Fibroblast of skin of scalp (primary cell): ENCODE results near the gene TRIM71.
"Not testable (repeated sequence)": the region's sequence is repeated elsewhere in the genome, so short reads cannot be mapped to it uniquely, and the experiment has no call there.

Experiments
- DNase-seq: peaks from one replicate; pipeline ENCODE4 v3.0.0-alpha.2; 2013

Gene TRIM71

DNA sequence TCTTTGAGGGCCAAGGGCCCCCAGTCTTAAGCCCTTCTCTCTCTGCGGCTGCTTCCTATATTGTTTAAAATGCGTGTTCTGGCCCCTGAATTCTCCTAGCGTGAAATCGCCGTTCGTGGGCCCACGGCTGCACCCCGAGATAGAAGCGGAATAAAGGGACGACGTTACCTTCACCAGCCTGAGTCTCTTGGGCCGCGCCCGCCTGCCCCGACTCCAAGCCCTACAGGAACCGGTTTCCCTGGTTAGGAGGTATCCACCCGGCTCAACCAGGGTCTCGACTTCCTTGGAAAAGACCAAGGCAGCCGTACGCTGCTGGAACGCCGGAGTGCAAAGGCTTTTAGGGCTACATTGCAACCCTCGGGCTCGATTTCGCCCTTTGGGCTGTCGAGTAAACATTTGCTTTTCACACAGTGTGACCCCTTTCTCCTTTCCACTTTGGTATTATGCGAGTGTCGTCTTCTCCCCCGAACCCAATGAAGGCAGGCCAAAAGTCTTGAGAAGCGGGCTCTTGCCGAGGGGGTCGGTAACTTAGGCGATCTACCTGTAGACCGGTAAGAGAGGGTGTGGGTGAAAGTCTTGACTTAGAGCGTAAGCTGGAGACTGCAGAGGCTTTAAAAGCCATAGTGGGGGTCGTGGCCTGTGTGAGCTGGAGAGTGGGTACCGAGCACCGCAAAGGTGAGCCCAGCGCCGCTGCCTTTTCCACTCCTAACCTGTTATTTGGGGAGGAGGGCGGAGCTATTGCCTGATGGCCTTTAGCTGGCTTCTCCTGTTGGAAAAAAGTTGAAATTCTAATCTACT, 2.0 kb downstream of the TRIM71 start:
- no peak for DNase-seq

- DNase-seq, result no peak
Measured at GRCh38 chr3:32820430-32820829, 2.6 kb downstream of the TRIM71 start.

- no peak for DNase-seq
Measured at GRCh38 chr3:32820971-32821685, 3.3 kb downstream of the TRIM71 start.

GRCh38 chr3:32821686-32822296, 4.0 kb downstream of the TRIM71 start:
- no peak for DNase-seq

GRCh38 chr3:32822609-32823498, 5.1 kb downstream of the TRIM71 start:
- DNase-seq, result no peak

- DNase-seq, result not testable (repeated sequence)
Measured at GRCh38 chr3:32823641-32824184, 5.9 kb downstream of the TRIM71 start.

DNA sequence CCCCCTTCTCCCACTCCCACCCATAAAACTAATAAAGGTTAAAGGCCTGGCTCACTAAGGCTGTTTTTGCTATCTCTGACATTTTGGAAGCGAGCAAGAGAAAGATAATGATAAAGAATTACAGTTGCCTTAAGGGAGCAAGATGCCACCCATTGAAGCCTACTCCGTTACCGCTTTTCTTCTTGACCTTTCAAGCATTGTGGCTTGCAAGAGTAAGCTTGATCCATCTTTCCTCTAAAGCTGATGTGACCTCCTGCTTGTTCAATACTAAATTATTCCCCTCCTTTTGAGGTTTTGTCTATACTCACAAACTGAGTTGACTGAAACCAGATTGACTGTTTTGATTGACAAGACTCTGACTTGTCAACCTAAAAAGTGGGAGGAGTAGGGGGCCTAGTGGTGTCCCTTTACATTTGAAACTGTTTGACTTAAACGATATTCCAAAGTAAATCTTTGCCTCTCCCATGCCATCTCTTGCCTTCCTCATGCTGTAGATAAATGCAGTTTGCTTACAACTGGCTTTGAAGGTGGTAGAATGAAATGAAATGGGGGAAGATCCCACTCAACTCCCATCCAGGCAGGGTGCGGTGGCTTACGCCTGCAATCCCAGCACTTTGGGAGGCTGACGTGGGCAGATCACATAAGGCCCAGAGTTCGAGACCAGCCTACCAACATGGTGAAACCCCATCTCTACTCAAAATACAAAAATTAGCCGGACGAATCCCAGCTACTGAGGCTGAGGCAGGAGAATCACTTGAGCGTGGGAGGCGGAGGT, 8.0 kb downstream of the TRIM71 start:
- DNase-seq, result no peak

GRCh38 chr3:32831062-32831461, 13.3 kb downstream of the TRIM71 start:
- DNase-seq, result no peak

DNA sequence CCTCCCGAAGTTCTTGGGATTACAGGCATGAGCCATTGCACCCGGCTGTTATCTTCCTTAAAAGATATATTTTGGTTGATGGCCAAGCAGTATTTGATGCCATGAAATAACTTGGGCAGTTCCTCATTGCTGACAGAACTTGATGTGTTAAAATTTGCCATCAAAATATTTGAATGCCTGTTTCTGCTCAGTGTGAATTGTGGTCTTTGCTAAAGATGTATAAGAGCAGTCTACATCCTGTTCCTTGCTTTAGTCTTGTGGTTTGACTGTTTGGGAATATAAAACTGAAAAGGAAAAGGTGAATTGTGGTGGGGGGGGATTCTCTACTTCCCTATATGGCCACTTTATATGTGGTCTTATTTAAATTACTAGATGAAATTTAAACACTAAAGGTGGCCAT, 14.0 kb downstream of the TRIM71 start:
- DNase-seq, result no peak

- no peak for DNase-seq
Measured at GRCh38 chr3:32832193-32832592, 14.4 kb downstream of the TRIM71 start.

DNA sequence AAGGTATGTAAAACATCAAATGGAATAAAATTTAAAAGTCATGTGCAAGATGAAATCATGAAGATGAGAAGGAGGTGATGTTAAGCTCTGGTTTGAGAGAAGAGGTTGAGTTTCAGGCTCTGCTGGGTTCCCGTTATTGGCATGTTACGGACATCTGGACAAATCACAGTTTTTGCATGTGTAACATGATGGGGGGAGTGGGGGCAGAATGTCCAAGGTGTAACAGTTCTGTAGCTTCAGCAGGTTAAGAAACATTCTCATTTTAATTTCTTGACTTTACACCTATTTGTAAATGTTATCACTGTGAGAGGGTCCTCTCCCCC, 17.2 kb downstream of the TRIM71 start:
- no peak for DNase-seq

DNA sequence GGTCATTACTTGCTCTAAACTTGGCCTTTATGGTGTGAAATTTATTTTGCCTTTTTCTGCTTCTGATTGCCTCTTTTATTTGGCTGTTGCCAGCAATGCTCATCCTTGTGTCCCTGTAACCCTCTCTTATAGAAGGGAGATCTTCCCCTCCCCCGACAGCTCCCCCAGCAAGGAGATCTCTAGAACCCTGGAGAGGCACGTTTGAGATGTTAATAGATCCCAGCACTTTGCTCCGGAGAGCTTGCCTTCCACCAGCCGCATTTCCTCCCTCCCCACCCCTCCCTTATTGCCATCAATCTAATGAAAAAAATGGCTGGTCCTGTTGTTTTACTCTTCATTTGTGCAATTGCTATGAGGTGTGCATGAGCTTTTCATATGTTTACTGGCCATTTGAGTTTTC, 18.2 kb downstream of the TRIM71 start:
- no peak for DNase-seq

DNA sequence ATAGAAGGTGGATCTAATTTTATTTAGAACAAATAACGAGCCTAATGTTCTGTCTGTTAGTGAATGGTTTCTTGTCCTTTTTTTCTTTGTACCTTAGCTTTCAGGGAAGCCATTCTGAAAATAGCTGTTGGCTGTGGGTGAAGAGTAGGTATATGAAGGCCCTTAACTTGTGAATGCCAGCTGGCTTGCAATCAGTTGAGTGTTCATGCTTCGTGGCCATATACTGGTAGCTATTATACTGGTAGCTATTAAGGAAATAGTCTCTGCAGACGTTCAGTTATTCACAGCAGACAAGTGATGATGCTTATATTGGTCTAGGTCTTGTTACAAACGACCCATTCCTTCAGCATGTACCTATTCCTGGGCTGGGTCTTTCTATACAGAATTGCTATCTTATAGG, 18.8 kb downstream of the TRIM71 start:
- no peak for DNase-seq

DNA sequence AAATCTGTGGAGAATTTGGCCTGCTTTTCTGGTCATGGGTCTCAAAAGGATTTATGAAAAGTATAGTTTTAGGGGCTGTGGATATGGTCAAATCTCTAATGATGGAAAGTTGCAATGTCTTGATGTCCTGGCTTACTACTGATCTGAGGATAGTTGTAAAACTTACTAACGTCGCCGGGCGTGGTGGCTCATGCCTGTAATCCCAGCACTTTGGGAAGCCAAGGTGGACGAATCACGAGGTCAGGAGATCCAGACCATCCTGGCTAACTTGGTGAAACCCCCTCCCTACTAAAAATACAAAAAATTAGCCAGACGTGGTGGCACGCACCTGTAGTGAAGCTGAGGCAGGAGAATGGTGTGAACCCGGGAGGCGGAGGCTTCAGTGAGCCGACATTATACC, 19.6 kb downstream of the TRIM71 start:
- no peak for DNase-seq

GRCh38 chr3:32837789-32838188, 20.0 kb downstream of the TRIM71 start:
- no peak for DNase-seq

GRCh38 chr3:32839714-32840085, 21.9 kb downstream of the TRIM71 start:
- DNase-seq, result no peak

DNA sequence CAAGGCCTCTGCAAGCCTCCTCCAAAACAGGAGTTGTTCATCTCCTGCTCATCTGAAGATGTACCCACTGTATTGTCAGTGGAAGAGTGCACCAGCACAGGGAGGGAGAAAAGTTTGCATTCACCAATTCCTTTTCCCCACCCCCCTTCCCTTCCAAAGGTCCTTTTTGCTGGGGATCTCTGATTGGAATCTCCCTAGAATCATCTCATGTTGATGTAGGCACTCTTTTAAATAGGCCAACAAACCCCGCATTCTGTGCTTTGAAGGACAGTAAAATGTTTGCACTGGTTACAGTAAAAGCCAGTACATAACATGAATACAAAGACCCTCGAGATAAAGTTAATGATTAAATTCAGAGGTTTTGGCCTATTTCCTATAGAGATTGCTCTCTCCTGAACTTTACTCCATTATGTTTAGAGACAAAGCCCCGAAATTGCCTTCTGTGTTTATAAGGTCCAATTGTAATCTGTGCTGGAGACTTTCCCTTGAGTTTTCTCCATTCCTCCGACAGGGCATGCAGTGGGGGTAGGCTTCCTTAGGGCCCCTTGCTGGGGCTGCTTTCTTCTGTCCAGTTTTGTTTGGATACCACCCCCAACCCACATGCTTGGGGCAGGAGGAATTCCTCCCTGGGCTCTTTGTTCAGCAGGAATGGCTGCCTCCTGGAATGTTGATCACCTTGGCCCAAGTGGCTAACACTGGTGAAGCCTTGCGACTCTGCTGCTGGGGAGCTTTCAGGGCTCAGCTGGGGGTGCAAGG, 22.5 kb downstream of the TRIM71 start:
- no peak for DNase-seq

DNA sequence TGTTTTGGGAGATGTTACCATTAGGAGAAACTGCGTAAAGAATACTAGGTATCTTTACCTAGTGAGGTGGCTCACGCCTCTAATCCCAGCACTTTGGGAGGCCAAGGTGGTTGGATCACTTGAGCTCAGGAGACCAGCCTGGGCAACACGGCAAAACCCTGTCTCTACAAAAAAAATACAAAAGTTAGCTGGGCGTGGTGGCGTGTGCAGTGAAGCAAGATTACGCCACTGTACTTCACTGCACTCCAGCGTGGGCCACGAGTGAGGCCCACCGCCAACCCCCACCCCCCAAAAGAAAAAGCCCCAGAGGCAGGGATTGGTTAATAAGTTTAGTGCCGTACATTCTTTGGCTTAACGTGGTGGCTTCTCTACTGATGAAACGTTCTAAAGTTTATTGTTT, 23.5 kb downstream of the TRIM71 start:
- no peak for DNase-seq

- DNase-seq, result no peak
Measured at GRCh38 chr3:32841867-32842470, 24.2 kb downstream of the TRIM71 start.

GRCh38 chr3:32842531-32842931, 24.7 kb downstream of the TRIM71 start:
- DNase-seq, result no peak

GRCh38 chr3:32842987-32843386, 25.2 kb downstream of the TRIM71 start:
- DNase-seq, result no peak
